ENCODE data around the gene STIMATE. TPM values are rescaled to one million over a fixed set of nuclear protein-coding genes. Genes with fewer than 3 reads are reported as not detected.

STIMATE gene
- 6.4 and 8.9 TPM in 2 replicates for total RNA-seq (2014; rRNA removed; shearing (Covaris generic))

- peak; percentile 90 for DNase-seq (ENCODE audit: low spot score)
- in situ Hi-C loops (cut with HindIII; ENCODE audit: low sequenced_read_pairs) = no loop called here
These were observed at the start of gene STIMATE for GRCh38 chr3:52897130-52898122. Gene STIMATE, minus strand, starts transcription at chr3:52897548. Its CDS starts 98 bp downstream, at chr3:52897450.

- DNase-seq (ENCODE audit: low spot score) = no peak
- in situ Hi-C loops (cut with HindIII; ENCODE audit: low sequenced_read_pairs) = no loop called here
These were observed 42.3 kb upstream of the STIMATE start for GRCh38 chr3:52939600-52939999.

DNA sequence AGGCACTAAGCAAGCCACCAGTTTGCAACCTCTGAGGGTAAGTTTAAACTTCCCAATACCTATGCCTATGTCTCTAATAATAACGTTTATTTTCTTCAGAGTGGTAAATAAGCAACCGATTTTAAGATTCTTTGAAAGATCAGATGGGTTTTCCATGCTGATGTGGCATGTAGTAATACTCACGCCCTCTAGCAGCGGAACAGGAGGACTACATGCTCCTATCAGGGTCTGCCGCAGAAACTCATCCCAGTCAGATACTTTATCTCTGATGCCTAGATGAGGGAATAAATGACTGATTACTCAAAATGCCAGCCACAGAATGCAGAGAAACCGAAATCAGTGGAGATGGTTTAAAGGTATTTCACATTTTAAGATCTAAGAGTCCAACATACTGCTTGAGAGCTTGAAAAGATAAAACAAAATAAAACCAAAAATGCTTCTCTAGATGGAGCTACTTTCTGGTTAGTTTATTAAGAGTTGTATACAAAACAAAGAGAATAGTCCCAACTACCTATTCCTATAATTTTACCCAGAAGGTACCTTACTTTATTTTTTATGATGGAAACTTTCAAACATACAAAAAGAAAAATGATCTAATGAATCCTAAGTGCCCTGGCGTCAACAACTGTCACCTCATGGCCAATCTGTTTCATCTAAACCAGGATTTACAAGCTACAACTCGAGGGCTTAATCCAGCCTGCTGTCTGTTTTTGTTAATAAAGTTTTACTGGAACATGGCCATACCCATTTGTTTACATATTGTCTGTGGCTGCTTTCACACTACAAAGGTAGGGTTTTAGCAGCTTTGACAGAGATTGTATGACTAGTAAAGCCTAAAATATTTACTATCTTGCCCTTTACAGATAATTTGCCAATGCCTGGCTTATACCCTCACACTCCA, 37.5 kb upstream of the STIMATE start:
- DNase-seq (ENCODE audit: low spot score) = peak; percentile 83
- in situ Hi-C loops (cut with HindIII; ENCODE audit: low sequenced_read_pairs) = no loop called here

DNA sequence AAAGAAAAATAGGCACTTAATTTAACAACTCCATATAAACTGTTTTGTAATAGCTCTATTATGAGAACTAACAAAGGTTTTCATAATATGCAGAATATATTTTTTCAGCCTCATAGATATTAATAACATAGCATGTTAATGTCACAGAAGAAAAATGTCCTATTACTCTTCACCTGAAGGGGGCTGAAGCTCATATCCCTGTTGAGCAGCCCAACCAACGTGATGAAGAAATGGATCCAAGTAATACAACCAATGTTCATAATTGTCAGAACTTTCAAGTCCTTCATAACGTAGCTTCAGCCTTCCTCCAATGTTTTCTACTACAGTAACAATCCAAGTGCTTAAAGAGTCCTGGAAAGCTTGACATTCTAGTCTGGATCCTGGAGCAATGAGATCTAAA, 34.5 kb upstream of the STIMATE start:
- in situ Hi-C loops (cut with HindIII; ENCODE audit: low sequenced_read_pairs) = no loop called here
- DNase-seq (ENCODE audit: low spot score) = no peak

DNA sequence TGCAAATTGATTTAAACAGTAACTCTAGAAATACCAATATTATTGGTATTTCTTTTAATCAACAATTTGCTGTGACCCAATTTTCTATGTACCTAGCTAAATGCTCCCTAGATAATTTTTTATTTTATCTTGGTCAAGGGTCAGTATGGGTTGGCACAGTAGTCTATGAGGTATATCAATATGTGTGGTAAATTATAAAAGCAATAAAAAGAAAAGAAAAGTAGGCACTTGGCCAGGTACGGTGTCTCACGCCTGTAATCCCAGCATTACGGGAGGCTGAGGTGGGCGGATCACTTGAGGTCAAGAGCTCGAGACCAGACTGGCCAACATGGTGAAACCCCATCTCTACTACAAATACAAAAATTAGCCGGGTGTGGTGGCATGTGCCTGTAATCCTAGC, 34.0 kb upstream of the STIMATE start:
- DNase-seq (ENCODE audit: low spot score) = no peak
- in situ Hi-C loops (cut with HindIII; ENCODE audit: low sequenced_read_pairs) = no loop called here

- in situ Hi-C loops (cut with HindIII; ENCODE audit: low sequenced_read_pairs) = no loop called here
These were observed 33.4 kb upstream of the STIMATE start for GRCh38 chr3:52930748-52931147.

GRCh38 chr3:52926554-52926953, 29.2 kb upstream of the STIMATE start:
- in situ Hi-C loops (cut with HindIII; ENCODE audit: low sequenced_read_pairs) = no loop called here
- no peak for DNase-seq (ENCODE audit: low spot score)

More at GRCh38 chr3:52930748-52931147, 33.4 kb upstream of the STIMATE start:
- DNase-seq (ENCODE audit: low spot score) = no peak

- in situ Hi-C loops (cut with HindIII; ENCODE audit: low sequenced_read_pairs) = no loop called here
- no peak for DNase-seq (ENCODE audit: low spot score)
These were observed 28.3 kb upstream of the STIMATE start for GRCh38 chr3:52925405-52926313.

GRCh38 chr3:52923963-52924362, 26.6 kb upstream of the STIMATE start:
- DNase-seq (ENCODE audit: low spot score) = no peak
- in situ Hi-C loops (cut with HindIII; ENCODE audit: low sequenced_read_pairs) = no loop called here

- in situ Hi-C loops (cut with HindIII; ENCODE audit: low sequenced_read_pairs) = no loop called here
- no peak for DNase-seq (ENCODE audit: low spot score)
These were observed 23.5 kb upstream of the STIMATE start for GRCh38 chr3:52920841-52921240.

DNA sequence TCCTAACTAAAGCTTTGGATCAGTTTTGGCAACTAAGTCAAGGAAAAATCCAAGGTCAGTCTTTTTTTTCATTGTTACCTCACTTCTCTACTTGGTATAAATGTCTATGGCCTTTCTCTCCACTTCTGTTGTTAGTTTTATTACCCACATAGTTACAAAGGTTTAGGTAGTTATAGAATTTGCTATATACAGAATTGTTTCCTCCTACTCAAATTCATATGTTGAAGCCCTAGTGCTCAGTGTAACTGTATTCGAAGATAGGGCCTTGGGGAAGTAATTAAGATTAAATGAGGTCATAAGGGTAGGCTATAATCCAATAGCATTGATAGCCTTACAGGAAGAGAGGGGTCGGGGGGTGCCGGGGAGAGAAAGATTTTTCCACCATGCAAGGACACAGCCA, 19.7 kb upstream of the STIMATE start:
- no peak for DNase-seq (ENCODE audit: low spot score)
- in situ Hi-C loops (cut with HindIII; ENCODE audit: low sequenced_read_pairs) = no loop called here

GRCh38 chr3:52915294-52915693, 17.9 kb upstream of the STIMATE start:
- no peak for DNase-seq (ENCODE audit: low spot score)
- in situ Hi-C loops (cut with HindIII; ENCODE audit: low sequenced_read_pairs) = no loop called here

DNA sequence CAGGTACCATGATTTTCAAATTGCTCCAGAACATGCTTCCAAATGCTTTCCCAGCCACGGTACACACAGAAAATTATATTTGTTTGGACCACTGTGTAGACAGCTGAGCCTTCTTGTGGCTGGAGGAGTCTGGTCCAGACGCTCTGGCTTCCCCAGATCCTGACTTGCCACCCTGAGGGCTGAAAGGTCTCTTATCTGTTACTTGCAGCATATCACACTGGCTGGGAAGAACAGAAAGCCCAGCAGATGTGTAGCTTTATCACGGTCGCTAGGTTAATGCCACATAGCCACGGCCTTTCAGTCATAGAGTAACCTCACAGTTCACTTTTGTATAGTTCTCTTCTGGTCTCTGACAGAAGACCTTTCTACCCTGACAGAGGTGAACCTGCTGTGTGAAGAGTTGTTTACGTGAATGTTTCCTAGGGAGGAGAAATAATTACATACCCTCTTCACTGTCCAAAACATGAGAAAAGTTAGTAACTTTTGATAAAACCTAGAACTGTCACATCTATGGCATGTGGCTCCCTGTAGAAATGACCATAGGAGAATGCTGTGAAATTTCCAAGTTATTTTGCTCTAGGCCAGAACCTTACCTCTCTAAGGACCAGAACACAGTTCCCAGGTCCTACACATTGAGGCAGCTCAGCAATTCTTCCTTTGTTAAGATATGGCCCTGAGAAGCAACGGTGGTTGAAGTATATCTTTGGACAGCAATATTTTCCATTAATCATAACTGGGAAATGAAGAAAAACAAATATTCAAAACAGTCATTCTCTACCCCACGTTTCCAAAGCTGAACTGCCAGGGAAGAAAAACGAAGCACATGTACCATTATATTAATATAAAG, 15.8 kb upstream of the STIMATE start:
- in situ Hi-C loops (cut with HindIII; ENCODE audit: low sequenced_read_pairs) = no loop called here
- DNase-seq (ENCODE audit: low spot score) = no peak

- DNase-seq (ENCODE audit: low spot score) = no peak
- in situ Hi-C loops (cut with HindIII; ENCODE audit: low sequenced_read_pairs) = no loop called here
These were observed 13.5 kb upstream of the STIMATE start for GRCh38 chr3:52910823-52911222.

GRCh38 chr3:52907497-52907896, 10.1 kb upstream of the STIMATE start:
- in situ Hi-C loops (cut with HindIII; ENCODE audit: low sequenced_read_pairs) = no loop called here
- no peak for DNase-seq (ENCODE audit: low spot score)

- DNase-seq (ENCODE audit: low spot score) = no peak
- in situ Hi-C loops (cut with HindIII; ENCODE audit: low sequenced_read_pairs) = no loop called here
These were observed 7.2 kb upstream of the STIMATE start for GRCh38 chr3:52904552-52904951.

DNA sequence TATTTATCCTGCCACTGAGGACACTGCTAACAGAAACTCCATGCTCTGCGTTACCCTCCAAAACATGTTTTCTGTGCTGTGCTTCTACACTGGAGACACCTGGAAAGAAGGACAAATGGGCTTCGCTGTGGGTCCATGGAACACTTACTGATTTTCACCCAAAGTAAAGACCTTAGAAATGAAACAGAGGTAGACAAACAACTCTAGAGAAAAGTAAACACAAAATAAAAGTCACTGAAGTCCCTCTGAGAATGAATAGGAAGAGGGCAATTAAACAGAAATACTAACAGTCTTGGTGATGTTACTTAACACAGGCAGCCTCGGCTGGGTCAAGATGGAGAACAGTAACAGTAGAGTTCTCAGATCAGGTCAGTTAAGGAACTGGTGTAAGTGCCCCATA, 6.7 kb upstream of the STIMATE start:
- DNase-seq (ENCODE audit: low spot score) = no peak
- in situ Hi-C loops (cut with HindIII; ENCODE audit: low sequenced_read_pairs) = no loop called here

DNA sequence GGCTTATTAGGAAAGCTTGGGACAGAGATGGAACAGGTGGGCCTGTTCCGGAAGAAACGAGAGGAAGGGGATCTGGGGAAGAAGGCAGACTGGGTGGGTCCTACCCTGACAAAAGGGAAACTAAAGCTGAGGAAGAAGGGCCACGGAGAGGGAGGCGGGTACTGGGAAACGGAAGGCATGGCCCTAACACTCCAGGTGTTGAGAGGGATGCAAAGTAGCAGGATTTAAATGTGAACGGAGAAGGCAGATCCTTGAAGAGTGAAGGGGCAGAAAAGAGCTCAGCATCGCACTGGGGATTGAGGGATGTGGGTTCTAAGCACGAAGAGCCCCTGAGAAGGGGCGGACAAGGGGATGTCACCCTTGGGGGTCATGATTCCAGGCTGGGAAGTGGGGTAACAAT, 735 bp downstream of the STIMATE start:
- in situ Hi-C loops (cut with HindIII; ENCODE audit: low sequenced_read_pairs) = no loop called here
- peak; percentile 23 for DNase-seq (ENCODE audit: low spot score)
